Testis (tissue), 2 donors: Measurements from ENCODE around the gene TCF3.

Experiments
- CTCF ChIP-seq, 3 experiments: fragments of 450-650 bp in 2 of 3; fragments of 200-600 bp in 1 of 3; sonication (generic) in 1 of 3; IDR thresholded peaks; one replicate each; pipeline ENCODE4 v1.5.1; 2016 to 2019; ENCODE audit warnings: antibody characterized with exemption in 3 of 3, mild to moderate bottlenecking in 2 of 3, moderate library complexity in 1 of 3
- POLR2A ChIP-seq: fragments of 450-650 bp; IDR thresholded peaks from one replicate; pipeline ENCODE4 v1.6.1; 2017; ENCODE audit warnings: antibody characterized with exemption, mild to moderate bottlenecking, moderate library complexity

- TF ChIP-seq CTCF (IDR thresholded peaks at IDR 0.05) = no peak
- no peak for TF ChIP-seq POLR2A
These were observed 8.3 kb downstream of the TCF3 start for GRCh38 chr19:1644070-1644469.
